ENCODE results near the gene FAM163B. TPM values are rescaled to one million over a fixed set of nuclear protein-coding genes. Genes with fewer than 3 reads are reported as not detected.

FAM163B gene
- total RNA-seq, 2 experiments from 2014 or later = not detected

- Mint-ChIP-seq H3K27me3 (no peaks in the 10 kb centered on the region), H3K4me3 (no peak overlapping the region), H3K9me3 (no peaks in the 10 kb centered on the region), H3K4me1 (ENCODE audit: low read depth) (no peaks in the 10 kb centered on the region), H3K27ac (no peak overlapping the region), H3K36me3 (ENCODE audit: low read depth) (no peaks in the 10 kb centered on the region)
- no peak for ATAC-seq
- no peak for TF ChIP-seq CTCF (IDR thresholded peaks at IDR 0.05)
- POLR2A ChIA-PET = no interaction called here
- no peak for DNase-seq
- CTCF ChIA-PET = no interaction called here
- intact Hi-C loops (cut with micrococcal nuclease) = no loop called here
Observed at GRCh38 chr9:133633681-133634080, 24.5 kb upstream of the FAM163B start.

- H3K36me3 Mint-ChIP-seq (ENCODE audit: low read depth) = no peaks in the 10 kb centered on the region
- CTCF ChIA-PET = no interaction called here
- H3K27me3 Mint-ChIP-seq = no peaks in the 10 kb centered on the region
- DNase-seq (no peak), ATAC-seq (no peak)
- POLR2A ChIA-PET = interaction anchor here (0.6 kb wide), 1 partner anchor 56 kb away, joined by 3 read pairs; no protein-coding TSS in a partner anchor
- no peaks in the 10 kb centered on the region for H3K4me1 Mint-ChIP-seq (ENCODE audit: low read depth)
- H3K4me3 Mint-ChIP-seq = no peak overlapping the region
- TF ChIP-seq CTCF (IDR thresholded peaks at IDR 0.05) = no peak
- intact Hi-C loops (cut with micrococcal nuclease) = no loop called here
- no peak overlapping the region for H3K27ac Mint-ChIP-seq
- H3K9me3 Mint-ChIP-seq = no peaks in the 10 kb centered on the region
Observed at GRCh38 chr9:133632806-133633680, 23.9 kb upstream of the FAM163B start.

GRCh38 chr9:133631111-133631510, 21.9 kb upstream of the FAM163B start:
- Mint-ChIP-seq H3K4me3 (no peak overlapping the region), H3K27me3 (no peaks in the 10 kb centered on the region), H3K4me1 (ENCODE audit: low read depth) (no peaks in the 10 kb centered on the region), H3K36me3 (ENCODE audit: low read depth) (no peaks in the 10 kb centered on the region), H3K9me3 (peaks cover 13% of the 10 kb centered on the region), H3K27ac (no peak overlapping the region)
- ChIA-PET CTCF (interaction anchor here (0.9 to 1.5 kb wide), 2 partner anchors 42 to 85 kb away, joined by 3 read pairs; no protein-coding TSS in a partner anchor), POLR2A (interaction anchor here (1.2 kb wide), 1 partner anchor 14 kb away, joined by 5 read pairs; no protein-coding TSS in a partner anchor)
- intact Hi-C loops (cut with micrococcal nuclease) = no loop called here
- DNase-seq (no peak), ATAC-seq (no peak)
- no peak for TF ChIP-seq CTCF (IDR thresholded peaks at IDR 0.05)

GRCh38 chr9:133629221-133630110, 20.3 kb upstream of the FAM163B start:
- CTCF ChIA-PET = no interaction called here
- no peak for ATAC-seq
- intact Hi-C loops (cut with micrococcal nuclease) = no loop called here

More at GRCh38 chr9:133629221-133630110, 20.3 kb upstream of the FAM163B start:
- Mint-ChIP-seq H3K27ac (no peak overlapping the region), H3K27me3 (no peaks in the 10 kb centered on the region), H3K9me3 (peaks cover 16% of the 10 kb centered on the region), H3K36me3 (ENCODE audit: low read depth) (no peaks in the 10 kb centered on the region), H3K4me1 (ENCODE audit: low read depth) (no peaks in the 10 kb centered on the region), H3K4me3 (no peak overlapping the region)
- no peak for DNase-seq
- POLR2A ChIA-PET = no interaction called here
- TF ChIP-seq CTCF (IDR thresholded peaks at IDR 0.05) = no peak
